ENCODE measurements around the gene RELN.

DNA sequence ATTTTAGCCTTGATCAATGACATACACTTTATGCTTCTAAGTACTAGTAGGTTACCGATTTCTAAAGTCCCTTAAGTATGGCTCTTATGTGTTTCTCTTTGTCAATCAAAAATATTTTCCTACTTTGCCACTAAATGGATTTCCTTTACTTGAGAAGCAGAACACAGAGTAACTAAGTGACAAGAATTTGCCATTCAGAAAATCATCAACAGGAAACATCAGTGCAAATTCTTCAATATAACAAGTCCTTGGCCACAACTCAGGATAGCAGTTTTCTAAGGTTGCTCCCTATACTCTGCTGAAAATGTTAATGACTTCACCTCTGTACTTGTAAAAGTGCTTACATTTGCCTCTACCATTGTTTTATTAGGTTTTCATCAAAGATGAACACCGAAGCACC, 303.8 kb downstream of the RELN start:
- TF ChIP-seq EZH2phosphoT487 (IDR thresholded peaks at IDR 0.05; ENCODE audit: low read depth, severe bottlenecking, unreplicated experiment) (no peak), CTCF (IDR thresholded peaks at IDR 0.05; ENCODE audit: poor library complexity) (no peak), EZH2 (IDR thresholded peaks at IDR 0.05; ENCODE audit: borderline replicate concordance) (no peak)

Measured in hepatocyte (in vitro differentiated cells).